ENCODE measurements around the gene GUCY1A2.

GUCY1A2 gene

GRCh38 chr11:106998116-106998915 lies 20.0 kb downstream of the GUCY1A2 start:
- Histone ChIP-seq H3K9ac (no peak overlapping the region), H3K27me3 (ENCODE audit: insufficient read depth, low read depth) (no peaks in the 10 kb centered on the region), H3K4me2 (no peak overlapping the region), H3K4me3 (IDR thresholded peaks at IDR 0.05; ENCODE audit: insufficient read depth, low read depth, low read length) (no peak overlapping the region), H3K4me1 (ENCODE audit: low read depth, poor library complexity, severe bottlenecking) (no peaks in the 10 kb centered on the region), H2AFZ (ENCODE audit: low read depth) (no peak overlapping the region), H3K27ac (no peak overlapping the region), H3K36me3 (ENCODE audit: insufficient read depth) (no peaks in the 10 kb centered on the region), H3K79me2 (ENCODE audit: insufficient read depth, low read depth) (no peaks in the 10 kb centered on the region), H4K20me1 (ENCODE audit: insufficient read depth) (no peaks in the 10 kb centered on the region)
- no peak for TF ChIP-seq CTCF (conservative IDR thresholded peaks at IDR 0.05; ENCODE audit: low read depth, low read length)

- Histone ChIP-seq H2AFZ (ENCODE audit: low read depth) (no peak overlapping the region), H3K4me2 (no peak overlapping the region), H3K4me3 (IDR thresholded peaks at IDR 0.05; ENCODE audit: insufficient read depth, low read depth, low read length) (no peak overlapping the region), H3K4me1 (ENCODE audit: low read depth, poor library complexity, severe bottlenecking) (no peaks in the 10 kb centered on the region), H3K27me3 (ENCODE audit: insufficient read depth, low read depth) (no peaks in the 10 kb centered on the region), H3K27ac (no peak overlapping the region), H3K79me2 (ENCODE audit: insufficient read depth, low read depth) (no peaks in the 10 kb centered on the region), H3K9ac (no peak overlapping the region), H4K20me1 (ENCODE audit: insufficient read depth) (no peaks in the 10 kb centered on the region), H3K36me3 (ENCODE audit: insufficient read depth) (no peaks in the 10 kb centered on the region)
- TF ChIP-seq CTCF (conservative IDR thresholded peaks at IDR 0.05; ENCODE audit: low read depth, low read length) = no peak
Observed at GRCh38 chr11:106997227-106997626, 21.0 kb downstream of the GUCY1A2 start.

- no peaks in the 10 kb centered on the region for H3K79me2 ChIP-seq (ENCODE audit: insufficient read depth, low read depth)
- H3K4me2 ChIP-seq = no peak overlapping the region
- TF ChIP-seq CTCF (conservative IDR thresholded peaks at IDR 0.05; ENCODE audit: low read depth, low read length) = no peak
- H3K4me1 ChIP-seq (ENCODE audit: low read depth, poor library complexity, severe bottlenecking) = no peaks in the 10 kb centered on the region
- H2AFZ ChIP-seq (ENCODE audit: low read depth) = no peak overlapping the region
- no peaks in the 10 kb centered on the region for H3K36me3 ChIP-seq (ENCODE audit: insufficient read depth)
- H3K9ac ChIP-seq = no peak overlapping the region
- no peaks in the 10 kb centered on the region for H3K27me3 ChIP-seq (ENCODE audit: insufficient read depth, low read depth)
- no peak overlapping the region for H3K4me3 ChIP-seq (IDR thresholded peaks at IDR 0.05; ENCODE audit: insufficient read depth, low read depth, low read length)
- no peak overlapping the region for H3K27ac ChIP-seq
- H4K20me1 ChIP-seq (ENCODE audit: insufficient read depth) = no peaks in the 10 kb centered on the region
Observed at GRCh38 chr11:106996691-106997090, 21.6 kb downstream of the GUCY1A2 start.

- no peak overlapping the region for H3K4me2 ChIP-seq
- H3K4me1 ChIP-seq (ENCODE audit: low read depth, poor library complexity, severe bottlenecking) = no peaks in the 10 kb centered on the region
- H3K4me3 ChIP-seq (IDR thresholded peaks at IDR 0.05; ENCODE audit: insufficient read depth, low read depth, low read length) = no peak overlapping the region
- TF ChIP-seq CTCF (conservative IDR thresholded peaks at IDR 0.05; ENCODE audit: low read depth, low read length) = no peak
- no peaks in the 10 kb centered on the region for H4K20me1 ChIP-seq (ENCODE audit: insufficient read depth)
- no peak overlapping the region for H3K9ac ChIP-seq
- no peaks in the 10 kb centered on the region for H3K27me3 ChIP-seq (ENCODE audit: insufficient read depth, low read depth)
- no peaks in the 10 kb centered on the region for H3K36me3 ChIP-seq (ENCODE audit: insufficient read depth)
- no peaks in the 10 kb centered on the region for H3K79me2 ChIP-seq (ENCODE audit: insufficient read depth, low read depth)
- no peak overlapping the region for H2AFZ ChIP-seq (ENCODE audit: low read depth)
- H3K27ac ChIP-seq = no peak overlapping the region
Observed at GRCh38 chr11:106990331-106990730, 27.9 kb downstream of the GUCY1A2 start.
